ENCODE results near the gene TMEM63C.

The TMEM63C gene

DNA sequence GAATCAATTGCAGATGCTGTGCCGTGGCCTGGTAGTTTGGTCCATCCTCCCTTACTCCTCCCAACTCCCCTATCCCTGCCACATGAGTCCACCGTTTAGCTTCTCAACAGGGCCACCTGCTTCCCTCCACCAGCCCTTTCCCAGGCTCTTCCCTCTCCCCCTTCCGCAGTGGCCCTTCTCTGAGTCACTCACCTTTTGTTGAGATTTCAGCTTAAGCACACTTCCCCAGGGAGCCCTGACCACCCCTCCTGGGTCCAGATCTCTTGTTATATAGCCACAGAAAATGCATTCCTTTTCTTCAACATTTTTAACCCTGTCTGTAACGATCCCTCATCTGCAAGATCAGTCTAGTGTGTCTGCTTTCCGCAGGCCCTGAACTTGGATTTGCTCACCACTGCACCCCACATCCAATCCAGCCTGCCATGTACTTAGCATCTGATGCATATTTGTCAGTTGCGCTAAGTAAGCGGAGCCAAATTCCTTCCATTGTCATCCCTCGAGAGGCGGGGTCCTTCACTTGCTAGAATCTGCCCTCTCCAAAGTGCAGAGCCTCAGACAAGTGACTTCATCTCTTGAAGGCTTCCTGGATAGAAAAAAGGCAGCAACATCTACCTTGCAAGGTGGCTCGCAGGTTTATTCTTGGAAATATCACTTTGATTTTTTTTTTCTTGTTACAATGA, 41.1 kb downstream of the TMEM63C start:
- no peak for DNase-seq

DNA sequence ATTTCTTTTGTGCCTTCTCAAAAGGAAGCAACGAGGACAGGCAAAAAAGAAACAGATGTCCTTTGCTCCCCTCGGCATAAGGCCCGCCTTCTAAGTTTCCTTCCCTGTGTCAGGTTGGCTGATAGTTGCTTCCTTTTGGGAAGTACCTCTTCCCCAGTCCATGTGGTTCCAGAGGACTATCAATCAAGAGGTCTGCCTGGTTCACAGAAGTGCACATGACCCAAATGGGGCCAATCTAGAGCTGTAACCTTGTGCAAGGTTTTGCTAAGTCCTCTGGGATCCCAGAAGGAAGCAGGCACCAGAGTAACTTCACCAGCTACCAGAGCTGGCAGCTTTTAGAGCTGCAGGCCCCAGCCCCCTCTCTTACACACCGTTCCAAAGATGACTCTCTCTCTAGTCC, 42.6 kb downstream of the TMEM63C start:
- DNase-seq, result no peak

DNA sequence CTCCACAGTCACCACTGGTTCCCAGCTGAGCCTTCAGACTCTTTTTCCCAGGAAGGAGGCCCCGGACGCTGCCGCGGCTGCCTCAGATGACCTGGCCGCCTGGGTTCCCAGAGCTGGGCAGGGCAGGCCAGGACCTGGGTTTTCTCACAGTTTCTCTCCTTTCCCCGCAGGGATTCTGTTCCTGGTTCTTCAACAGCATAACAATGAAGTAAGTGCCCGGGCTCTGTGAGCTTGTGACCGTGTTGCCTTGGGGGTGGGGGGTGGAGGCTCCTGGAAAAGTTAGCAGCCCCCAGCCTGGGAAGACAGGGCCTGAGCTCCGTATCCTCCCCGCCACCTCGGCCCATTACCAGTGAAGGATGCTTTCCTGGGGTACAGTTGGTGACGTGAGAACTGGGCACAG, 43.7 kb downstream of the TMEM63C start:
- DNase-seq, result no peak

DNA sequence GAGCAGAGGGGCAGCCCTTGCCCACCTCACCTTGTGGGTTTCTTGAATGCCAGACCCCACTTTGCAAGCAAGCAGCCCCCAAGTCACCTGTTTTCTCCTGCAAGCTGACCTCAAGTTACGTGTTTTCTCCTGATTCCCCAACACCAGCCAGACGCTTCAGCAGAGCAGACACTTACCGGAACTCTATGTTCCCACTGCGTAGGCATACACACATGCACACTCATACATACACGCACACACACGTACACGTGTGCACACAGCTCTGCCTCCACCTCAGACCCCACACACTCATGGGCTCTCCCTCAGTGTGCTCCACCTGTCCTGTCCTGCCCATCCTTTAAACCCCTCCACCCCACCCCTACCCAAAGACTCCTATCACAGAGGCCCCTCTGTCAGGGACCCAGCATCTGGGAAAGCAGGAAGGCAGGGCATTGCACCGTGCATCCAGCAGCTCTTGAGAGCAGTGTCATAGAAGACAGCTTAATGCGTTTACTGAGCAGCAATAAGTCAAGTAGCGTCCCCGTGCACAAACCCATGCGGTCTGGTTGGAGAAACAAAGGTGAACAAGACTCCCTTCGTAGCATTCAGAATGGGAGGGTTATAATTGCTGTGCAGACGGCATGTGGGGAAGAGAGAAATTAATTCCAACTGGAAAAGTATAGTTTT, 44.4 kb downstream of the TMEM63C start:
- no peak for DNase-seq

DNA sequence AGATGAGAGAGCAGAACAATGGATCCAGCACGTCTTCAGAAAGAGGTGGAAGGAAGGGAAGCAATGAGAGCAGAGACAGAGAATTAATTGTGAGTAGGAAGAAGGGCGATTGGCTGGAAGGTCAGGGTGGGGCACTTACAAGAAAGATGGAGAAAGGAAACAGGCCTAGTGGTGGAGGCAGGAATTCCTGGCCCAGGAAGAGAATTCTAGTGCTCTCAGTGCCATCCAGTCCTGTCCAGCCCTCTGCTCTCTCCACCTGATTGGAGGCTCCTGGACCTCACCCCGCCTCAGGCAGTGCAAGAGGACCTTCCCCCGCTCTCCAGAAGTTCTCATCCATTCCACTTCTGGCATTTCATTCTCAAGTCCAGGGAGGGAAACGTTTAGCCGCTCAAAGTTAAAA, 46.5 kb downstream of the TMEM63C start:
- no peak for DNase-seq

DNA sequence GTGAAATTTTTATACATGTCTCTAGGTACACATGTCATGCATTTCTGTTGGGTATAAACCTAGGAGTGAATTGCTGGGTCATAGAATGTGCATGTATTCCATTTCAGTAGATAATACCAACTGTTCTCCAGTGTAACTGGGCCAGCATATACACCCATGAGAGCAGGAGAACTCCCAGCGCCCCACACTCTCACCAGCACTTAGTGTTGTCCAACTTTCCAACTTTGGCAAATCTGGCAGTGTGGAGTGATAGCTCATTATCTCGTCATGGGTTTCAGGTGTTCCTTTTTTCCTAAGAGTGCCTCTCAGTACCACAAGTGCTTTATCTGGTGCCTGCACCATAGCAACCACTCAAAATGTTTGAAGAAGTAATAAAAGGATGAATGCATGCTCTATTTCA, 49.3 kb downstream of the TMEM63C start:
- DNase-seq, result no peak

DNA sequence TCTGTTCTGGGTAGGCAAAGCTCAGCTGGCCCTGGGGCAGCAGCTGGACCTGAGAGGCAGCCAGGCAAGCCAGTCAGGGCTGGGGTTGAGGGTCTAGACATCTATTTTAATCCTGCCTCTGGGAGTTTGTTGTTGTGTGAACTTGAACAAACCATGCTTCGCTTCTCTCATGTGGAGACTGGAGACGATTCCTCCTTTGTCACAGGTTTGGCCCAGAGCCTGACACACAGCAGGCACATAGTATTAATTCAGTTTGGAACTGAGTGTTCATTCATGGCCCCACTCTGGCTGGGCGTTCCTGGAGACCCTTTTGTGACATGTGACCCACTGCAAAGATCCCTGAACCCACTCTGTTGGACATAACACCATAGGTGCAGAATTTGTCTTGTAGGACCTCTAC, 50.1 kb downstream of the TMEM63C start:
- no peak for DNase-seq

DNA sequence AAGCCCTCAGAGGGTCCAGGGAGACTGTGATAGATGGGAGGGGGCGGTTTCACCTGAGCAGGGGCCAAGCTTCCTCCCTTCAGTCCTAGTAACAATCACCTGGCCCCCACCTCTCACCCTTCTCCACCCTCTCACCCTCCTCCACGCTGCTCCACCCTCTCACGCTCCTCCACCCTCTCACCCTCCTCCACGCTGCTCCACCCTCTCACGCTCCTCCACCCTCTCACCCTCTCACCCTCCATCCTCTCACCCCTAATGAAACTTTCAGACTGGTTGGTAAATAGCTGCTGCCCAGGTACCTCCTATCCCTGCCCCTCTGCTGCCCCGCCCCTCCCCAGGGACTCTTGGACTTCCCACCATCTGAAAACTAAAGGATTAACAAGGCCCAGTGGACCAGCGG, 55.2 kb downstream of the TMEM63C start:
- DNase-seq, result no peak

DNA sequence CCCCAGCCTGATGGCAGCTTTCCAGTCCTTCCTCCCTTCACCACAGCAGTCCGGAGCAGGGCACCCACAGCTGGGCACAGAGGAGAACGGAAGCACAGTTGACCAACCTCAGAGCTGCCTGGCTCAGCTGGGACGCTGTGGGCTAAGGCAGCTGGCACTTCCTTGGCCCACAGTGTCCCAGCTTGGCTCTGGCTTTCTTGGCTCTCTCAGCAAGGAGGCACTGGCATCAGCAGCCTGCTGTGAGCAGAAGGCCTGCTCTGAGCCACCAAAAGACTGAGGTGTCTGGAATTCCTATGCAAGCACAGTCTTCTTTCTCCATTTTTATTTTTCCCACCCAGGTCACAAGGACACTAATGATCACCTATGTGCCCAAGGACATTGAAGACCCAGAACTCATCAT, 56.8 kb downstream of the TMEM63C start:
- no peak for DNase-seq

DNA sequence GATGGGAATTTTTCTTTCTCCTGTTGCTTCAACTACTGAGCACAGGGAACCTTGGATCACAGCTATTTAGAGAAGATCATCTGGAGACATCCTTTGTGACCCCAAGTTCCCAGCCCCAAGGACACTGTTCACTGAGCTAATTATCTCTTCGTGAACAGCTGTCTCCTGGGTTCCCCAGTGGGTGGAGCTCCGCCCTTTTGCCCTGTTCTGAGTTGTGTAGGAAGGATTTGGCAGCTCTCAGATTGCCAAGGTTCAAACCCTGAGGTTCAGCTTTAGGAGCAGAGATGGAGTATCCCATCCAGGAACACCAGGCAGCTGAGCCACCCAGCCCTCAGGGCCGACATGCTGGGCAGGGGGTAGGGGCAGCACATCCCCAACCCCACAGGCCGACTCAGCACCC, 57.4 kb downstream of the TMEM63C start:
- no peak for DNase-seq

DNA sequence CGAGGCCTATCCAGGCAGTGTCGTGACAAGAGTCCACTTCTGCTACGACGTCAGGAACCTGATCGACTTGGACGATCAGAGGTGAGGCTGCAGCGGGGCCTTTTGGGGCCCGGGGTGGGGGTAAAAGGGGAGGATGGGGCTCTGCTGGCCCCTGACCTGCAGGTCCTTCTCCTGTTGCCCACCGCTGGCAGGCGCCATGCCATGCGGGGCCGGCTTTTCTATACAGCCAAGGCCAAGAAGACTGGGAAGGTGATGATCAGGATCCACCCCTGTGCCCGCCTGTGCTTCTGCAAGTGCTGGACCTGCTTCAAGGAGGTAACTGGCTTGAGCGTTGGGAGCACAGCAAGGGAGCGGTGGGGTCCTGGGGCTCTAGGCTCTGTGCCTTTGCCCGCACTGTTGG, 57.8 kb downstream of the TMEM63C start:
- no peak for DNase-seq

DNA sequence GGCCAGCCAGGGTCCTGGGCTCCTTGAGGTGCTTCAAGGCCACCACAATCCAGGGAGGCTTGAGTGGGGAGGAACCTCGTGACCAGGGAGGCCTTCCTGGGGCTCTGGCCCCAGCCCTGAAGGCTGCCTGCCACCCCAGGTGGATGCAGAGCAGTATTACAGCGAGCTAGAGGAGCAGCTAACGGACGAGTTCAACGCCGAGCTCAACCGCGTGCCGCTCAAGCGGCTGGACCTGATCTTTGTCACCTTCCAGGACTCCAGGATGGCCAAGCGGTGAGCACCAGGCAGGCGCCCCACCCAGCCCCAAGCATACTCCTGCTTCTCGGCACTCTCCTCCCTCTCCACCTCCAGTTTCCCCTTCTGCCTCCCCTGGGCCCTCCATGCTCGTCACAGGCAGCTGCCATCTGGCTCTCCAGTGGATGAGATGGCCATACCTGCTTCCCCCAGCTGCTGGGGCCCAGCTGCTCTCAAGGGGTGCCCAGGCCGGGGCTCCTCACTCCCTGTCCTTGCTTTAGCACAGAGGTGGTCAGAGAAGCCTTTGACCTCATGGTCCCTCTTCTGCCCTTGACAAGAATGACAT, 58.8 kb downstream of the TMEM63C start:
- no peak for DNase-seq

DNA sequence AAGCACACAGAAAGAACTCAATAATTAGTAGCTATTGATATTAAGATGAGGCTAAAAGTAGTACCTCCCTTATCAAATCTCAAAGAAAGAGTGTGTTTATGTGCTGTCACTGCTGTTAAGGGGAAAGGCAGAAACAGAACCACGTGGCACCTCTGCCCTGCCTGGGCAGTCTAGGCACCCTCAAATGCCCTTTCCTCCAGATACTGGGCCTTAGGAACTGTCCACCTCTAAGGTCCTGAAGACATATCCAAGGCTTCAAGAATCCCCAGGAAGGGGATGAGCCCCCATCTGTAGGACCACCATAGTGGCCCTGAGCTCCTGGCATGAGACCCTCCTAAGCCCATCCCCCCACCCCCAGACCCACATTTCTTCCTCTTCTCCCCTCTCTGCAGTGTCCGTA, 60.4 kb downstream of the TMEM63C start:
- DNase-seq, result no peak

DNA sequence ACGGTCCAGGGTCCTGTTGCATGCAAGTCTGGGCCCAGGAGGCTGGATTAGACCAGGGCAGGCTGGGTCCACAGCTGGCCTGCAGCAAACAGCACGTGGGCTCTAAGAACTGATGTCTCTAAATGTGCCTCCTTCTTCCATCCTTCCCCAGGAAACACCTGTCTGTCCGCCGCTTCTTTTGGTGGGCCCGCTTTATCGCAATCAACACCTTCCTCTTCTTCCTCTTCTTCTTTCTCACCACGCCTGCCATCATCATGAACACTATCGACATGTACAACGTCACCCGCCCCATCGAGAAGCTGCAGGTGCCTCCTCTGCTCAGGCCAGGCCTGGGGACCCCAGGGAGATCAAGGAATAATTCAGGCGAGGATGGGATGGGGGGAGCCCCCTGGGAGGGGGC, 61.2 kb downstream of the TMEM63C start:
- DNase-seq, result no peak

DNA sequence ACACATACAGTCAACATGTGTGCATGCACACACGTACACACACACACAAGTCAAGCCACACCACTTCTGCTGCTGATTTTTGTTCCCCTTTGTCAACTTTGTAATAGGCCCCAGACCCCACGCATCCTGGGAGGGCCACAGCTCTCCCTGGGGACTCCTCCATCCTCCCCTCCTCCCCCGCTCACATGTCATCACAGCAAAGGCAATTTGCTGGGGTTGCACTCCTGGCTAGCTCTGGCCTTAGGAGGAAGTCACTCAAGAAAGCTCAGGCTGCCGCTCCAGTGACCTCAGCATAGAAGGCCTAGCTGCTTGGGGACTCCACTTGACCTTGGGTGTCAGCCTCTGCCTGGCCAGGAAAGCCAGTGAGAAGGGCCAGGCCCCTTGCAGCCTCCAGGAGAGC, 62.3 kb downstream of the TMEM63C start:
- DNase-seq, result no peak

DNA sequence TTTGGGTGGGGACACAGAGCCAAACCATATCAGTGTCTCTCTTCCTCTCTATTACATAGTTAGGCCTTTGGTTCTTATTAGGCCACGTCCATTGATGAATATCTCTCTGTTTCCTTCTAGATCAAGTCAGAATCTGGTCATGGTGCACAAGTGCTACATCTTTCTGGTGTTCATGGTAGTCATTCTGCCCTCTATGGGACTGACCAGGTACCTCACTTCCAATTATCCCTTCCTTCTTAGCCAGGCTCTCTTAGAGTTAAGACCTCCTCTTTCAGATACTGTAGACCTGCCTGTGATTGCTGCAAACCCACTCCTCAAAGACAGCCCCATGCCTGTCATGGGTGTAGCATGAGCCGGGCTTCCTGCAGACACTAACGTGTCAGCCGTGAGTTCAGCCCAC, 64.2 kb downstream of the TMEM63C start:
- no peak for DNase-seq

DNA sequence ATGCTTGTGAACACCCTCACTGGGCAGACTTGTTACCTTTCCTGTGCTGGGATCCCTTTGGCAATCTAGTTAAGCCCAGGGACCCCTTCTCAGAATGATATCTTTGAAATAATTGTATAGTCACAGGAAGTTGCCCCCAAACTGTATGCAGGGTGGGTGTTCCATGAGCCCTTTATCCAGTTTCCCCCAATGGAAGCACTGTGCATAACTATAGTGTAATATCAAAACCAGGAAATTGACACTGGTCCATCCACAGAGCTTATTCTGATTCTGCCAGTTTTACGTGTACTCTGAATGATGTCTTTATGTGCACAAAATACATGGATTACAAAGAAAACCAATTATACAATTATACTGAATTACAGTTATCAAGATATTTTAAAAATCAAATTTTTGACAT, 65.2 kb downstream of the TMEM63C start:
- no peak for DNase-seq

DNA sequence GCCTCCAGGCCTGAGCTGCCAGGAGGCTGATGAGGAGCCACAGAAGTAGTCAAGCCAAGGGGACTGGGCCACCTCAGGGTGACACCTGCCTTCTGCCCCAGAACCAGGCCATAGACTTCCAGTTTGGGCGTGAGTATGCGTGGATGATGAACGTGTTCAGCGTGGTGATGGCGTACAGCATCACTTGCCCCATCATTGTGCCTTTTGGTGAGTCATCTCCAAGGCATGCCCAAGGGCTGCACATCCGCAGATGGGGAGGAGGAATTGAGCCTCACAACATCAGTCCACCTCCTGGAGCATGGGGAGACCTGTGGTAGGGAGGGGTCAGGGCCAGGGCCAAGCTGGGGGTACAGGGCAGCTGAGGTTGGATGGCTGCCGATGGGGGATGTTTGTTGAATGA, 67.1 kb downstream of the TMEM63C start:
- DNase-seq, result no peak

DNA sequence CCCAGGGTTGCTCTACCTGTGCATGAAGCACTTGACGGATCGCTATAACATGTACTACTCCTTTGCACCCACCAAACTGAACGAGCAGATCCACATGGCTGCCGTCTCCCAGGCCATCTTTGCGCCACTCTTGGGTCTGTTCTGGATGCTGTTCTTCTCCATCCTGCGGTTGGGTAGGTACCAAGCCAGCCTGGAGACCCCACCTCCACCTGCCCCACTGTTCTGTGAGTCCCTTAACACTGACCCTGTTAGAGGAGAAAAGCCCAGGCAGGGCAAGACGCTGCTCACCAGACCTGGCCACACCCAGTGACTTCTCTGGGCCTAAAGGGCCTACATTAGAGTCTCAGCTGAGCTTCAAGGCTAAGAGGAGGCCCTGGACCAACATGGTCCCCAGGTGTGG, 67.7 kb downstream of the TMEM63C start:
- DNase-seq, result no peak

DNA sequence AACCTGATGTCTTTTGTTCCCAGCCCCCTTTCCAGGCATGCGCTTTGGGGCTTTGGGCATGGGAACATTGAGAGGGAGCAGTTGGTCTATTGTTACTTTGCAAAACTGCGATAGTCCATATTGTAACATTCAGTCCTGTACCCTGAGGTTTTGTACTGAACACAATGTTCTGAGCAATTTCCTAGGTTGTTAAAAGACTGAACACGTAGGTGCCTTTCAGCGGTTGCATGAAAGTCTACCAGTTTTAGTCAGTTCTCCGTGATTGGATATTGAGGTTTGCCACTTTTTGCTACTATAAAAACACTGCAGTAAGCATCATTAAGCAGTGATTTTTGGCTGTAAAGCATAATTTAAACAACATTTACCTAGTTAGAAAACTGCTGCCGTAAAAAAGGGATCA, 69.3 kb downstream of the TMEM63C start:
- DNase-seq, result no peak

DNA sequence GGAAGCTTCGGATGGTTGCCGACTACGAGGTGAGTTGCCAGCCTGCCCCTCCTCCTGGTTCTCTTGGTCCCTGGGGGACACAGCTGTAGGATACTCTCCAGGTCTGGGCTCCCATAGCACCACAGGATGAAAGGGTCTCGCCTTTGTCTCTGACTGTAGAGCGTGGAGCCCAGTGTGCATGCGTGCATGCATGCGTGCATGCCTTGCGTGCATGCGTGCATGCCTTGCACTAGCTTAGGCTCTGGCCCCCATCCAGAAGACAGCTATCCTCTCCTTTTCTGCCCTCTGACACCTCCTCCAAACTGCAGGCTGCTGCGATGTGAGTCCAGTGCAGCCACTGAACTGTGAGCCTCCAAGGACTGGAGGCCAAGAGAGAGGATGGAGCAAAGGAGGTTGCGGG, 70.3 kb downstream of the TMEM63C start:
- DNase-seq, result no peak

DNA sequence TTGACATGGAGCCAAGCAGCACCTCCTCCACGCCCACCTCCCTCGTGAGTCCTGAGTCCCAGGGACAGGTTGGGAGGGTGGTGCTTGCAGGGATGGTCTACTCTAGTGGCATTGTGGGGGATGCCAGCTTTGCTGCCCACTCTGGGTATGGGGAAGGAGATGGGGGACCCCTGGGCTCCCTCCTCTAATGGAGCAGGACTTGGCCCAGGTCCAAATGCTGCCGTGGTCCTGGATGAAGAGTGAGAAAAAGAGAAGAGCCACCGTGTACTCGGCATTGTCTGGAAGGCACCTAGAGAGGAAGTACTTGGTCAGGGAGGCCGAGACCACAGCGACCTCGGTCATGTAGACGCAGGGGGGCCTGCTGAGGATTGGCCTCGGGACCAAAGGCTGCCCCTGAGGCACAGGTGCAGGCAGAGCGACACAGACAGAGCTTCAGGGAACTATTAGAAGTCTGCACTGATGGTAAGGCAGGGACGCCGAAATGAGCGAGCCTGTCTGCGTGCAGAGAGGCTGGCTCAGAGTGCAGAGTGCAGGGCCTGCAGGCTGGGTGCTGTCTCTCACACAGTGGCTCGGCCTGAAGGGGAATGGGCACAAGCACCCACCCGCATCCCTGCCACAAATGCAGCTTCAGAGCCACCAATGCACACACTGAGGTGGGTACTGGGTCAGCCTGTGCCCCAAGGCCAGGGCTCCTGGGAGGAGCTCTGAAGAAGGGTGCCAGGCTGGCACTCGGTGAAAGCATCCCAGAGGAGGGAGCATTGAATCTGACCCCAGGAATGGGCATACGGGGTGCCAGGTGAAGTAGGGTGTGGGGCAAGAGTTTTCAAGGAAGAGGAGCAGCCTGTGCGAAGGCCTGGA, 72.0 kb downstream of the TMEM63C start:
- DNase-seq, result no peak

DNA sequence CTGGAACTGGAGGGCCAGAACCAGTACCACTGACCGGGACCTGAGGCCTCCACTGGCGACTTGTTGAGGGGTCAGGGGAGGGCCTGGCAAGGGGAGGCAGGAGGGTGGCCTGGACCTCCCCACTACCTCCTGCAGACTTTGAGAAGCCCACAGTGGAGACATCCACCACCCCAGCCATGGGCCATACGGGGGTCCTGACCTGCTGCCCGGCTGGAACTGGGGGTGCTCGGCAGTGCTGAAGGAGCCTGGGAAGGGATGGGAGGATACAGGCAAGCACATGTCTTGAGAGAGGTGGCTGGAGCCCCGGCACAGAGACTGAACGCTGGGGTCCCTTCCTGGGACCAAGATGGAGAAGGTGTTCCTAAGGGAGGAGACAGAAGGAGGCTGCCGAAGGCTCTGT, 75.1 kb downstream of the TMEM63C start:
- DNase-seq, result no peak

DNA sequence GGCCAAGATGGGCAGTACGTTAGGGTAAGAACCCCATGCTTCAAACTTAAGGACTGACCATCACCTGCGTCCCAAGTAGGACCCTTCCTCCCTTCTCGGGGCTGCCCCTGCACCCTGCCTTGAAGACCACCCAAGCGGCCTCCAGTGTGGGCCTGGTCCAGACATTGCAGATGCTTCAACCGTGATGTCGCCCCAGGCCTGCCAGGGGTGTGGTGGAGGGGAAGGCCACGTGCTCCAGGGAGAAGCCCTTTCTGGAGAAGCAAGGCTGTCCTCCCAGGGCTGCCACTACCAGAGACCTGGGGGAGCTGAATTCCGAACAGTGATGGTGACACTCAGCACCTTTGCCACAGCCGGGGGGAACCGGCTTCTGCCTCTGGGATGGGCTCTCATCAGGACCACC, 76.1 kb downstream of the TMEM63C start:
- no peak for DNase-seq
